ENCODE measurements around the gene FOXN1. TPM values are rescaled to one million over a fixed set of nuclear protein-coding genes. Genes with fewer than 3 reads are reported as not detected.
A peak's percentile ranks its signal among the peaks of the same experiment; 100 is the strongest.

FOXN1 gene
- total RNA-seq, 1 donor from 2014 or later = not detected

DNA sequence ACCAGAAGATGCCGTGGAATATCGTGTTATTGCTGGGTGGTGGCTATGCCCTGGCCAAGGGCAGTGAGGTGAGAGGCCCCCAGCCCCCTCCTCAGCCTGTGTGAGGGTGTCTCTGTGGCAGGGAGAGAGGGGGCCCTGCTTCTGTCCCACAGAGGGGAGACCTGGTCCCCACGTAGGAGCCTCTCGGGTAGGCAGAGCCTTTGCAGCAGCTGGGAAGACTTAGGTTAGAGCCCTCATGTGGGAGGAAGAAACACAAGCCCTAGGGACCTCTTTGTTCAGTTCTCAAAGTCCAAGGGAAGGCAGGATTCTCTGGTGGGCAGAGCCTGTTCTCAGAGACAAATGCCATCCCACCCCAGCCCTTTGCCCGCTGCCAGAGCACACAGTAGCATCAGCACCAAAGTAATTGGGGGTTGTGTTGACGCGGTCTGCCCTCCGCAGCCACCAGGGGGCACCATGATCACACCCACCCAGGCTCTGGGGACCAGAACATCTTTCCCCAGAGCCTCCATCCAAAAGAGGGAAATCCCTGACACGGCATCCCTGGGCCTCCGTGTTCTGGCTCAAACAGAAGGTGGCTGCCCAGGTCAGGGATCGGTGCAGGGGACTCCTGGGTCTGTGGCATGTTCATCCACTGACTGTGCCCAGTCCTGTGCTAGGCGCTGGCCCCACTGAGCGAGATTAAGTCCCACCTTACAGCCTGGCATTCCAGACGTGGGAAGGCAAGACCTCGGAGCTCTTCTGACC is 11.5 kb upstream of the FOXN1 start:
- Mint-ChIP-seq H3K27me3 (ENCODE audit: insufficient read depth, low read depth) (peaks cover 7% of the 10 kb centered on the region), H3K9me3 (no peaks in the 10 kb centered on the region), H3K4me1 (peaks cover 9% of the 10 kb centered on the region), H3K36me3 (no peaks in the 10 kb centered on the region), H3K4me3 (no peak overlapping the region), H3K27ac (peak overlapping the region; percentile 82)
- Histone ChIP-seq H4K20me1 (ENCODE audit: low read depth) (no peaks in the 10 kb centered on the region), H3K79me2 (ENCODE audit: low read depth) (no peaks in the 10 kb centered on the region), H3F3A (ENCODE audit: low read depth) (no peaks in the 10 kb centered on the region), H2AFZ (replicated peaks) (peak overlapping the region; percentile 54), H3K27me3 (no peaks in the 10 kb centered on the region), H3K27ac (no peak overlapping the region), H3K4me2 (no peak overlapping the region), H3K9me3 (ENCODE audit: low read depth) (no peaks in the 10 kb centered on the region), H3K9ac (no peak overlapping the region), H3K36me3 (no peaks in the 10 kb centered on the region), H3K4me1 (no peaks in the 10 kb centered on the region), H3K4me3 (no peak overlapping the region)
- DNase-seq (ENCODE audit: low spot score) = peak; percentile 84
- TF ChIP-seq CTCF (IDR thresholded peaks at IDR 0.05) = peak; percentile 90
- no peak for TF ChIP-seq EZH2phosphoT487 (IDR thresholded peaks at IDR 0.05)

DNA sequence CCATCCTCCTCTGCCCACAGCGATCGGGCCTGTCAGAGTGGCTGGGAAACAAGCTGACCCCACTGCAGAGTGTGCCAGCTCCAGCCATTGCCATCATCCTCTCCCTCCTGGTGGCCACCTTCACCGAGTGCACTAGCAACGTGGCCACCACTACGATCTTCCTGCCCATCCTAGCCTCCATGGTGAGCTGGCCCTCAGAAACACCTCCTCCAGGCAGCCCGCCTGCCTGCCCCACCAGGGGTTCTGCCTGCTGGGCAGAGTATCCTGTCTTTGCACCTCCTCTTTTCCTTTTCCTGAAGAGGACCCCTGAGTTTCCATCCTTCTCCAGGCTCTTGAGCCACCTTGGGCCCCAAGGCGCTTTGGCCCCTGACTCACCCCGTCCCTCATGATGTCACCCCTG is 10.5 kb upstream of the FOXN1 start:
- H3K36me3 Mint-ChIP-seq = no peaks in the 10 kb centered on the region
- H3F3A ChIP-seq (ENCODE audit: low read depth) = no peaks in the 10 kb centered on the region
- no peak overlapping the region for H3K9ac ChIP-seq
- no peaks in the 10 kb centered on the region for H3K9me3 Mint-ChIP-seq
- H3K36me3 ChIP-seq = no peaks in the 10 kb centered on the region
- DNase-seq (ENCODE audit: low spot score) = no peak
- no peak overlapping the region for H3K27ac ChIP-seq
- H3K79me2 ChIP-seq (ENCODE audit: low read depth) = no peaks in the 10 kb centered on the region
- H3K4me1 ChIP-seq = peaks cover under 1% of the 10 kb centered on the region
- no peaks in the 10 kb centered on the region for H3K27me3 ChIP-seq
- H3K4me2 ChIP-seq = no peak overlapping the region
- no peak overlapping the region for H3K27ac Mint-ChIP-seq
- TF ChIP-seq EZH2phosphoT487 (IDR thresholded peaks at IDR 0.05) (no peak), EZH2 (IDR thresholded peaks at IDR 0.05) (no peak), CTCF (IDR thresholded peaks at IDR 0.05) (no peak)
- H3K4me1 Mint-ChIP-seq = peaks cover 12% of the 10 kb centered on the region
- H3K27me3 Mint-ChIP-seq (ENCODE audit: insufficient read depth, low read depth) = peaks cover 8% of the 10 kb centered on the region
- no peak overlapping the region for H3K4me3 Mint-ChIP-seq
- H4K20me1 ChIP-seq (ENCODE audit: low read depth) = no peaks in the 10 kb centered on the region
- no peak overlapping the region for H2AFZ ChIP-seq (replicated peaks)
- no peak overlapping the region for H3K4me3 ChIP-seq
- no peaks in the 10 kb centered on the region for H3K9me3 ChIP-seq (ENCODE audit: low read depth)

DNA sequence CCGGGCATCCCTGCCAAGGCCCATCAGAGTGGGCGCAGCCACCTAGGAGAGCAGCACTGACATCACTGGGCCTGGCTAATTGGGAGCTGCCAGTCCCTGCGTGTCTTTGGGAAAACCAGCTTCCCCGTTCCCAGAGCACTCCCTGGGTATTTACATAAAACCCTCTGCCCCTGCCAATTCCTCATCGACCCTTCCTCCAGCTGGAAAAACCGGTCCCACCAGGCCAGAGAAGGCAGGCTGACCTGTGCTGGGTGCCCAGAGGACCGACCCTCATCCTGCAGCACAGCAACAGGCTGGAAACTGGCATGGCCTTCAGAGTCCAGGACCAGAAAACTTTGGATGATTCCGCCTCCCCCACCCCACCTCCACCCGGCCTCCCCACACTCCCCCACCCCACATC is 8.2 kb upstream of the FOXN1 start:
- Histone ChIP-seq H3K4me3 (no peak overlapping the region), H3F3A (ENCODE audit: low read depth) (no peaks in the 10 kb centered on the region), H3K36me3 (no peaks in the 10 kb centered on the region), H3K9me3 (ENCODE audit: low read depth) (no peaks in the 10 kb centered on the region), H3K27ac (no peak overlapping the region), H3K79me2 (ENCODE audit: low read depth) (no peaks in the 10 kb centered on the region), H3K4me2 (no peak overlapping the region), H4K20me1 (ENCODE audit: low read depth) (no peaks in the 10 kb centered on the region), H3K9ac (peak overlapping the region; percentile 32), H3K27me3 (no peaks in the 10 kb centered on the region), H2AFZ (replicated peaks) (peak overlapping the region; percentile 17), H3K4me1 (peaks cover 10% of the 10 kb centered on the region)
- Mint-ChIP-seq H3K27ac (no peak overlapping the region), H3K27me3 (ENCODE audit: insufficient read depth, low read depth) (peaks cover 10% of the 10 kb centered on the region), H3K36me3 (no peaks in the 10 kb centered on the region), H3K9me3 (no peaks in the 10 kb centered on the region), H3K4me1 (peaks cover 15% of the 10 kb centered on the region), H3K4me3 (no peak overlapping the region)
- DNase-seq (ENCODE audit: low spot score) = no peak
- no peak for TF ChIP-seq CTCF (IDR thresholded peaks at IDR 0.05)
- no peak for TF ChIP-seq EZH2 (IDR thresholded peaks at IDR 0.05)
- TF ChIP-seq EZH2phosphoT487 (IDR thresholded peaks at IDR 0.05) = no peak
